HUDEP-2 (cell line): ENCODE data around the gene PCK1.
A peak's percentile ranks its signal among the peaks of the same experiment; 100 is the strongest.

ENCODE experiments used
- DNase-seq, 76 experiments: peaks; one replicate each; lab custom pipeline; 2025; ENCODE audit not compliant: unreplicated experiment in 76 of 76; lab: John Stamatoyannopoulos, UW

PCK1 gene

GRCh38 chr20:57536120-57536708 is 24.7 kb upstream of the PCK1 start:
- DNase-seq, result no peak

GRCh38 chr20:57536771-57537724 is 23.9 kb upstream of the PCK1 start:
- no peak for DNase-seq

GRCh38 chr20:57537822-57538221 is 23.1 kb upstream of the PCK1 start:
- DNase-seq, result no peak

- no peak for DNase-seq
Measured at GRCh38 chr20:57539889-57540288, 21.0 kb upstream of the PCK1 start.

GRCh38 chr20:57540890-57541580 is 19.9 kb upstream of the PCK1 start:
- no peak for DNase-seq

- DNase-seq, result no peak
Measured at GRCh38 chr20:57543754-57544153, 17.2 kb upstream of the PCK1 start.

- no peak for DNase-seq
Measured at GRCh38 chr20:57544838-57545564, 15.9 kb upstream of the PCK1 start.

- peak in 1 of 76 experiments; percentile 1 for DNase-seq
Measured at GRCh38 chr20:57545927-57546662, 14.8 kb upstream of the PCK1 start.

- no peak for DNase-seq
Measured at GRCh38 chr20:57546956-57547649, 13.8 kb upstream of the PCK1 start.

GRCh38 chr20:57548177-57549058 is 12.5 kb upstream of the PCK1 start:
- no peak for DNase-seq

- no peak for DNase-seq
Measured at GRCh38 chr20:57552471-57552870, 8.4 kb upstream of the PCK1 start.

- no peak for DNase-seq
Measured at GRCh38 chr20:57553376-57554018, 7.4 kb upstream of the PCK1 start.

- DNase-seq, result no peak
Measured at GRCh38 chr20:57555457-57556184, 5.3 kb upstream of the PCK1 start.

GRCh38 chr20:57556980-57557274 is 4.0 kb upstream of the PCK1 start:
- no peak for DNase-seq

- DNase-seq, result no peak
Measured at GRCh38 chr20:57557926-57558613, 2.8 kb upstream of the PCK1 start.

GRCh38 chr20:57558614-57559288 is 2.2 kb upstream of the PCK1 start:
- DNase-seq, result no peak

- DNase-seq, result no peak
Measured at GRCh38 chr20:57559289-57559634, 1.6 kb upstream of the PCK1 start.
